GM21576 (cell line): ENCODE results near the gene ACAD10.

Experiments
- ATAC-seq: cut with Tn5 transposase; IDR thresholded peaks from one replicate; pipeline ENCODE4 v1.9.1; 2021; ENCODE audit warnings: mild to moderate bottlenecking, moderate library complexity; ENCODE audit not compliant: unreplicated experiment

The ACAD10 gene

DNA sequence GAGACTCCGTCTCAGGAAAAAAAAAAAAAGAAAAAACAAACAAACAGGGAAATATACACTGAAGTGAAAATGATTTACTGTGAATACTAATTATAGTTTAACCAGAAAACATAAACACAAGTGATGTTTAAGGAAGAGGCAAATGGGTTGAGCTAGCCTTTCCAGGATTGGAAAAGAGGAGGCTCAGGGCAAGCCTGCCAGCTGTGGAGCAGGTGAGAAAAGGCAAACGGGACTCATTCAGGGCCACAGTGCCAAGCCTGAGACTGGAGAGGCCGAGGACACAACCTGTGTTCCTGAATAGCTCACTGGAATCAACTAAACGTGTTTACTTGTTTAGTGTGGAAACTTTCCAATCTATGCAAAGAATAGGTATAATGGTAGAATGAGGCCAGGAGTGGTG lies 120.5 kb downstream of the ACAD10 start:
- ATAC-seq = no peak
